Measurements from ENCODE around the gene ENTR1.

Gene ENTR1

DNA sequence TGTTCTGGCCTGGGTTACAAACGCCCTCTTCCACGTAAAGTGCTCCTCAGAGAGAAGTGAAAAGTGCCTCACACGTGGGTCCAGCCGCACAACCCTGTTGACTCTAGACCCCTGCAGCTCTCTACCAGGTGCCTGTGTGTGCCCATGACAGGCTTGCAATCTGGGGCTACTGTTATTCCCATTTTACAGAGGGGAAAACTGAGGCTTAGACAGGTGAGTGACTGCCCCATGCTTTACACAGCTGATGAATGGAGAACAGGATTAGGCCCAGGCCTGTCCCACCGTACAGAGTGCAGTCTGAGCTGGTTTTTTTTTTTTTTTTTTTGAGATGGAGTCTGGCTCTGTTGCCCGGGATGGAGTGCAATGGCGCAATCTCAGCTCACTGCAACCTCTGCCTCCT, 35.4 kb upstream of the ENTR1 start:
- Histone ChIP-seq H3K27me3 (replicated peaks) (no peaks in the 10 kb centered on the region), H3K36me3 (replicated peaks) (peaks cover 84% of the 10 kb centered on the region), H3K27ac (no peak overlapping the region), H3K4me3 (ENCODE audit: low read depth, low read length) (no peak overlapping the region)
- no peak for DNase-seq
- in situ Hi-C loops (cut with HindIII; ENCODE audit: low pct_ligation_motif_present, low sequenced_read_pairs) = no loop called here
- TF ChIP-seq CTCF (IDR thresholded peaks at IDR 0.05; ENCODE audit: low read depth, low read length, missing control alignments) = no peak

DNA sequence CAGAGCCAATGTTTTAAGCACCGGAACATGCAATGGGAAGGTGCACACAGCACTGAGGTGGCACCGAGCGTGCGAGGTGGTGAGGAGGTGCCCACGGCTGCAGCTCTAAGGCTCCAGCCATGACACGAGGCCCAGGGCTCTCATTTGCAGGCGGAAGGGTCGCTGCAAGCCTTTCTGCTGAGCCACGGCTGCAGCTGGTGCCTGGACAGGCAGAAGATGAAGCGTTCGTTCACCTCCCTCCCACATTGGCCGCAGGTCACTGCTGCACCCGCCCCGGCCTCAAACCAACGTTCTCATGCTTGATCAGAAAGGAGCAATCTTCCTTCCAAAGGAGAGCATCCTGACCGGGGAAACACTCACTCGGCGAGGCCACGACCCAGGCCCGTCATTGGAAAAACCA, 33.7 kb upstream of the ENTR1 start:
- H3K36me3 ChIP-seq (replicated peaks) = peaks cover 70% of the 10 kb centered on the region
- no peak overlapping the region for H3K4me3 ChIP-seq (ENCODE audit: low read depth, low read length)
- no peak overlapping the region for H3K27ac ChIP-seq
- no peak for TF ChIP-seq CTCF (IDR thresholded peaks at IDR 0.05; ENCODE audit: low read depth, low read length, missing control alignments)
- in situ Hi-C loops (cut with HindIII; ENCODE audit: low pct_ligation_motif_present, low sequenced_read_pairs) = no loop called here
- H3K27me3 ChIP-seq (replicated peaks) = no peaks in the 10 kb centered on the region
- DNase-seq = no peak

GRCh38 chr9:136443687-136444086, 33.3 kb upstream of the ENTR1 start:
- in situ Hi-C loops (cut with HindIII; ENCODE audit: low pct_ligation_motif_present, low sequenced_read_pairs) = no loop called here
- DNase-seq = no peak
- TF ChIP-seq CTCF (IDR thresholded peaks at IDR 0.05; ENCODE audit: low read depth, low read length, missing control alignments) = no peak
- no peaks in the 10 kb centered on the region for H3K27me3 ChIP-seq (replicated peaks)
- no peak overlapping the region for H3K27ac ChIP-seq
- H3K36me3 ChIP-seq (replicated peaks) = peaks cover 66% of the 10 kb centered on the region
- no peak overlapping the region for H3K4me3 ChIP-seq (ENCODE audit: low read depth, low read length)

DNA sequence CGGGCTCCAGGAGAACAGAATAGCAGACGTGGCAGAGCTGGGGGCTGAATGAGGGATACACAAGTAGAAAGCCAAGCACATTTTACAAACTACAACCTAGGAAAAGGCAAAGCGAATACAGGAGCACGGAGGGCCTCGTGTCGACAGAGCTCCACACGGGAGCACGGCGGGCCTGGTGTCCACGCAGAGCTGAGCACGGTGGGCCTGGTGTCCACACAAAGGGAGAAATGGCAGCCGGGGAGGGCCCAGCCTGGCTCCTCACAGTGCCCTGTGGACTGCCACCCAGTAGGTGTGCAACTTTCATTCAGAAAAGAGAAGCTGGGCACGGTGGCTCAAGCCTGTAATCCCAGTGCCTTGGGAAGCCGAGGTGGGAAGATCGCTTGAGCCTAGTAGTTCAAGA, 32.7 kb upstream of the ENTR1 start:
- TF ChIP-seq CTCF (IDR thresholded peaks at IDR 0.05; ENCODE audit: low read depth, low read length, missing control alignments) = no peak
- no peak for DNase-seq
- no peak overlapping the region for H3K27ac ChIP-seq
- in situ Hi-C loops (cut with HindIII; ENCODE audit: low pct_ligation_motif_present, low sequenced_read_pairs) = no loop called here
- peaks cover 65% of the 10 kb centered on the region for H3K36me3 ChIP-seq (replicated peaks)
- H3K27me3 ChIP-seq (replicated peaks) = no peaks in the 10 kb centered on the region
- H3K4me3 ChIP-seq (ENCODE audit: low read depth, low read length) = no peak overlapping the region

DNA sequence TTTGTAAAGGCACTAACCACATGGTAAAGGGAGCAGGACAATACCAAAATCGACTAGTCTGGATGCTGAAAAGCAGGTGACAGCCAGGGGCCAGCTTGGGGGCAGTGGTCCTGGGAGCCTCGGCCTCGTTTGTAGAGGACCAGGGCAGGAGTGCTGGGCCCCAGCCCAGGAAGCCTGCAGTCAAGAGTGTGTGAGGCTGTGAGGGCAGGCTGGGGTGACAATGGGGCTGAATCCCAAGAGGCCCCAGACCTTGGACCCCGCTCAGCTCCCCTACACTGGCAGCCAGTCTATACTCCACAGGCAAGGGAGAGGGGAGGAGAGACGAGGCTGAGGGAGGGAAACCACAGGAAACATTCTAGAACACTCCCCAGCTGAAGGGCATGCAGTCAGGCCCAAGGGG, 31.9 kb upstream of the ENTR1 start:
- Histone ChIP-seq H3K4me3 (ENCODE audit: low read depth, low read length) (no peak overlapping the region), H3K27me3 (replicated peaks) (no peaks in the 10 kb centered on the region), H3K36me3 (replicated peaks) (peaks cover 57% of the 10 kb centered on the region), H3K27ac (no peak overlapping the region)
- TF ChIP-seq CTCF (IDR thresholded peaks at IDR 0.05; ENCODE audit: low read depth, low read length, missing control alignments) = no peak
- DNase-seq = no peak
- in situ Hi-C loops (cut with HindIII; ENCODE audit: low pct_ligation_motif_present, low sequenced_read_pairs) = no loop called here

DNA sequence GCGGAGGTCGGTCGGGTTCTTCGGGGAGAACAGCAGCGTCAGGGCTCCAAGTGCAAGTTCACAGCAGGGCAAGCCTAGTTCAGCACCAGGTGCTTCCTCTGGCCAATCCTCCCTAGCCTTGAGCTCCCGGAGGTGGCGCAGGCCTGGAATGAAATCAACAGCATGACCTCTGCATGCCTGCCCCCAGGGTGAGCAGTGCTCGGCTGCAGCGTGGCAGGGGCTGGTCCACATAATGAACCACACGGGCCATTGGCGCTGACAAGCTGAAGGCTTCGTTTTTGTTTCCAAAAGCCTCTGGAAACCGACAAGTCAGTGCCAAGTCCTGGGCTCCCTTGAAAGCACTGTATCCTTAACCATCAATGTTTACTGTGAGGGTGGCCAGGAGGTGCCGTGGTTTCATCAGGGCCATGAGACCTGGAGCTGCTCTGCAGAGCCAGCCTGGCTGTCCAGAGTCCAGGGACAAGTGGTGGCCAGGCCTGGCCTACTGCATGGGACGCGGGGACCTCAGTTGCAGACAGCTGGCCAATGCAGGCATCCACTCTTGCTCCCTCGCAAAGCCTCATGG, 31.3 kb upstream of the ENTR1 start:
- TF ChIP-seq CTCF (IDR thresholded peaks at IDR 0.05; ENCODE audit: low read depth, low read length, missing control alignments) = no peak
- Histone ChIP-seq H3K27ac (no peak overlapping the region), H3K4me3 (ENCODE audit: low read depth, low read length) (no peak overlapping the region), H3K36me3 (replicated peaks) (peaks cover 52% of the 10 kb centered on the region), H3K27me3 (replicated peaks) (no peaks in the 10 kb centered on the region)
- in situ Hi-C loops (cut with HindIII; ENCODE audit: low pct_ligation_motif_present, low sequenced_read_pairs) = no loop called here
- DNase-seq = peak; percentile 14

Measured in brain microvascular endothelial cell (primary cell).